HL-60 (cell line): ENCODE data around the gene DGKH.

ENCODE experiments used
- DNase-seq, 2 experiments: peaks; one replicate each; pipeline ENCODE4 v3.0.0-alpha.2; 2010 to 2020; ENCODE audit warnings: low read depth in 1 of 2, low spot score in 1 of 2
- H3K27ac ChIP-seq: fragments of 250-450 bp; sonication (Bioruptor Pico); replicated peaks from 2 replicates; pipeline ENCODE4 v1.5.1; 2020; ENCODE audit warnings: mild to moderate bottlenecking, moderate library complexity
- H3K27me3 ChIP-seq: fragments of 250-450 bp; sonication (Bioruptor Pico); 2 replicates; pipeline ENCODE4 v1.5.1; 2021; ENCODE audit warnings: mild to moderate bottlenecking, moderate library complexity; ENCODE audit not compliant: insufficient read depth, poor library complexity, severe bottlenecking
- H3K4me3 ChIP-seq: replicated peaks from 2 replicates; pipeline ENCODE4 v1.5.1; 2011; ENCODE audit warnings: mild to moderate bottlenecking, control low read depth, low read length; ENCODE audit not compliant: insufficient read depth
- CTCF ChIP-seq: IDR thresholded peaks from one replicate; pipeline ENCODE4 v1.5.1; 2011; ENCODE audit warnings: low read length, control low read depth, inconsistent platforms; ENCODE audit not compliant: insufficient read depth
- GABPA ChIP-seq: IDR thresholded peaks from 2 replicates; pipeline ENCODE4 v1.6.1; 2012; ENCODE audit warnings: low read depth
- POLR2AphosphoS5 ChIP-seq: IDR thresholded peaks from 2 replicates; pipeline ENCODE4 v1.6.1; 2012; ENCODE audit warnings: low read depth
- REST ChIP-seq: IDR thresholded peaks from 2 replicates; pipeline ENCODE4 v1.6.1; 2012; ENCODE audit warnings: low read depth; ENCODE audit not compliant: insufficient replicate concordance
- SPI1 ChIP-seq: IDR thresholded peaks from 2 replicates; pipeline ENCODE4 v1.6.1; 2012; ENCODE audit warnings: low read depth, mild to moderate bottlenecking, borderline replicate concordance

DGKH gene

GRCh38 chr13:42173789-42174343, 125.4 kb downstream of the DGKH start:
- no peak for DNase-seq
- Histone ChIP-seq H3K27ac (no peak overlapping the region), H3K27me3 (no peaks in the 10 kb centered on the region), H3K4me3 (no peak overlapping the region)
- TF ChIP-seq SPI1 (no peak), REST (no peak), CTCF (no peak), GABPA (no peak), POLR2AphosphoS5 (no peak)

GRCh38 chr13:42174344-42175162, 126.1 kb downstream of the DGKH start:
- Histone ChIP-seq H3K27ac (no peak overlapping the region), H3K4me3 (no peak overlapping the region), H3K27me3 (no peaks in the 10 kb centered on the region)
- TF ChIP-seq REST: no peak
- TF ChIP-seq POLR2AphosphoS5: no peak
- no peak for TF ChIP-seq CTCF
- TF ChIP-seq SPI1: no peak
- TF ChIP-seq GABPA: no peak
- no peak for DNase-seq

GRCh38 chr13:42176294-42176693, 127.8 kb downstream of the DGKH start:
- TF ChIP-seq REST (no peak), GABPA (no peak), POLR2AphosphoS5 (no peak), SPI1 (no peak), CTCF (no peak)
- Histone ChIP-seq H3K4me3 (no peak overlapping the region), H3K27me3 (no peaks in the 10 kb centered on the region), H3K27ac (no peak overlapping the region)
- DNase-seq: no peak
